Measurements from ENCODE around the gene ZBTB46.

DNA sequence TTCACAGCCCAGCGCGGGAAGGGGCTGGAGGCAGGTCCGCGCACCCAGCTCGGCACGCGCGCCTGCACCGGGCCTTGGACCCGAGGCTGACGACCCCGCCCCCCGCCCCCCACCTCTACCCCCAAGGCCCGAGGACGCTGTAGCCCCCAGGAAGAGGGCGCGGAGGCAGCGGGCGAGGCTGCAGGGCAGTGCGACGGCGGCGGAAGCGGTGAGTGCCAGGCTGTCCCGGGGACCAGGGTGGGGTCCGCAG is 93.4 kb downstream of the ZBTB46 start:
- TF ChIP-seq, protein P1, sequence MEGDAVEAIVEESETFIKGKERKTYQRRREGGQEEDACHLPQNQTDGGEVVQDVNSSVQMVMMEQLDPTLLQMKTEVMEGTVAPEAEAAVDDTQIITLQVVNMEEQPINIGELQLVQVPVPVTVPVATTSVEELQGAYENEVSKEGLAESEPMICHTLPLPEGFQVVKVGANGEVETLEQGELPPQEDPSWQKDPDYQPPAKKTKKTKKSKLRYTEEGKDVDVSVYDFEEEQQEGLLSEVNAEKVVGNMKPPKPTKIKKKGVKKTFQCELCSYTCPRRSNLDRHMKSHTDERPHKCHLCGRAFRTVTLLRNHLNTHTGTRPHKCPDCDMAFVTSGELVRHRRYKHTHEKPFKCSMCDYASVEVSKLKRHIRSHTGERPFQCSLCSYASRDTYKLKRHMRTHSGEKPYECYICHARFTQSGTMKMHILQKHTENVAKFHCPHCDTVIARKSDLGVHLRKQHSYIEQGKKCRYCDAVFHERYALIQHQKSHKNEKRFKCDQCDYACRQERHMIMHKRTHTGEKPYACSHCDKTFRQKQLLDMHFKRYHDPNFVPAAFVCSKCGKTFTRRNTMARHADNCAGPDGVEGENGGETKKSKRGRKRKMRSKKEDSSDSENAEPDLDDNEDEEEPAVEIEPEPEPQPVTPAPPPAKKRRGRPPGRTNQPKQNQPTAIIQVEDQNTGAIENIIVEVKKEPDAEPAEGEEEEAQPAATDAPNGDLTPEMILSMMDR (conservative IDR thresholded peaks at IDR 0.05; ENCODE audit: low read depth, low read length): no peak
- TF ChIP-seq EZH2 (IDR thresholded peaks at IDR 0.05; ENCODE audit: borderline replicate concordance, low read depth, low read length, poor library complexity, severe bottlenecking): no peak

Data from A673 (cell line).